Subcutaneous adipose tissue (tissue), 4 donors: Measurements from ENCODE around the gene PPP1CA. TPM values are rescaled to one million over a fixed set of nuclear protein-coding genes. Genes with fewer than 3 reads are reported as not detected.

ENCODE experiments used
- CTCF ChIP-seq: fragments of 450-650 bp; IDR thresholded peaks from one replicate; pipeline ENCODE4 v1.5.1; 2016; ENCODE audit warnings: low read depth, mild to moderate bottlenecking, control low read depth, antibody characterized with exemption, moderate library complexity
- total RNA-seq, 4 donors: library from RNA; depleted of rRNA; stranded (reverse); fragments of >200 nt; gene quantifications; one replicate each; pipeline ENCODE4 v1.1.0, GENCODE V29; 2016

Gene PPP1CA
- total RNA-seq, 4 donors from 2014 or later, result 60.8 to 110 (median 64.9) TPM

- no peak for TF ChIP-seq CTCF
Observed at GRCh38 chr11:67400251-67400941, 1.3 kb downstream of the PPP1CA start.

- TF ChIP-seq CTCF, result no peak
Observed at GRCh38 chr11:67398661-67399563, 2.7 kb downstream of the PPP1CA start.

GRCh38 chr11:67397986-67398660 lies 3.5 kb downstream of the PPP1CA start:
- TF ChIP-seq CTCF, result no peak

GRCh38 chr11:67397536-67397935 lies 4.1 kb downstream of the PPP1CA start:
- no peak for TF ChIP-seq CTCF

GRCh38 chr11:67396587-67397389 lies 4.9 kb downstream of the PPP1CA start:
- TF ChIP-seq CTCF, result no peak

- TF ChIP-seq CTCF, result no peak
Observed at GRCh38 chr11:67396259-67396581, 5.4 kb downstream of the PPP1CA start.
